IPS-15b (cell line): Measurements from ENCODE around the gene TNFRSF25.

ENCODE experiments used
- H3K27me3 ChIP-seq: one replicate; pipeline ENCODE4 v1.6.1; 2013; ENCODE audit warnings: low read length; ENCODE audit not compliant: control insufficient read depth, insufficient read depth
- H3K36me3 ChIP-seq: one replicate; pipeline ENCODE4 v1.6.1; 2013; ENCODE audit warnings: low read length; ENCODE audit not compliant: control insufficient read depth, insufficient read depth
- H3K4me1 ChIP-seq: one replicate; pipeline ENCODE4 v1.6.1; 2013; ENCODE audit warnings: mild to moderate bottlenecking, low read length; ENCODE audit not compliant: control insufficient read depth, insufficient read depth
- H3K4me3 ChIP-seq: one replicate; pipeline ENCODE4 v1.5.1; 2013; ENCODE audit warnings: low read depth, low read length
- H3K9ac ChIP-seq: one replicate; pipeline ENCODE4 v1.6.1; 2013; ENCODE audit warnings: low read depth, mild to moderate bottlenecking, low read length
- H3K9me3 ChIP-seq: one replicate; pipeline ENCODE4 v1.6.1; 2013; ENCODE audit warnings: mild to moderate bottlenecking, low read length; ENCODE audit not compliant: control insufficient read depth, insufficient read depth

Gene TNFRSF25

GRCh38 chr1:6466023-6466422 lies at the start of gene TNFRSF25:
Gene TNFRSF25 (minus strand): TSS chr1:6466173. CDS start chr1:6466107, 66 bp downstream.
- Histone ChIP-seq H3K27me3 (no peaks in the 10 kb centered on the region), H3K9me3 (no peaks in the 10 kb centered on the region), H3K36me3 (peaks cover 45% of the 10 kb centered on the region), H3K4me3 (peak within 1 kb of the TSS; percentile 37), H3K9ac (no peak within 1 kb of the TSS), H3K4me1 (peaks cover 4% of the 10 kb centered on the region)

- Histone ChIP-seq H3K27me3 (no peaks in the 10 kb centered on the region), H3K9ac (no peak overlapping the region), H3K4me1 (peaks cover 4% of the 10 kb centered on the region)
Observed at GRCh38 chr1:6515771-6516170, 49.8 kb upstream of the TNFRSF25 start.

GRCh38 chr1:6513320-6513801 lies 47.4 kb upstream of the TNFRSF25 start:
- no peak overlapping the region for H3K9ac ChIP-seq
- no peaks in the 10 kb centered on the region for H3K4me1 ChIP-seq
- no peaks in the 10 kb centered on the region for H3K9me3 ChIP-seq
- H3K27me3 ChIP-seq = no peaks in the 10 kb centered on the region
- H3K4me3 ChIP-seq = no peak overlapping the region
- no peaks in the 10 kb centered on the region for H3K36me3 ChIP-seq

More at GRCh38 chr1:6515771-6516170, 49.8 kb upstream of the TNFRSF25 start:
- no peaks in the 10 kb centered on the region for H3K9me3 ChIP-seq
- H3K36me3 ChIP-seq = no peaks in the 10 kb centered on the region
- H3K4me3 ChIP-seq = no peak overlapping the region

GRCh38 chr1:6512908-6513280 lies 46.9 kb upstream of the TNFRSF25 start:
- Histone ChIP-seq H3K27me3 (no peaks in the 10 kb centered on the region), H3K9me3 (no peaks in the 10 kb centered on the region), H3K4me3 (no peak overlapping the region)

GRCh38 chr1:6512245-6512907 lies 46.4 kb upstream of the TNFRSF25 start:
- no peaks in the 10 kb centered on the region for H3K9me3 ChIP-seq
- H3K4me1 ChIP-seq = no peaks in the 10 kb centered on the region
- no peak overlapping the region for H3K9ac ChIP-seq
- H3K4me3 ChIP-seq = no peak overlapping the region
- H3K36me3 ChIP-seq = no peaks in the 10 kb centered on the region
- H3K27me3 ChIP-seq = no peaks in the 10 kb centered on the region

More at GRCh38 chr1:6512908-6513280, 46.9 kb upstream of the TNFRSF25 start:
- Histone ChIP-seq H3K4me1 (no peaks in the 10 kb centered on the region), H3K36me3 (no peaks in the 10 kb centered on the region), H3K9ac (no peak overlapping the region)

GRCh38 chr1:6511561-6512244 lies 45.7 kb upstream of the TNFRSF25 start:
- no peak overlapping the region for H3K9ac ChIP-seq
- no peaks in the 10 kb centered on the region for H3K4me1 ChIP-seq
- H3K9me3 ChIP-seq = no peaks in the 10 kb centered on the region
- H3K4me3 ChIP-seq = no peak overlapping the region
- H3K36me3 ChIP-seq = no peaks in the 10 kb centered on the region
- no peaks in the 10 kb centered on the region for H3K27me3 ChIP-seq

GRCh38 chr1:6511056-6511455 lies 45.1 kb upstream of the TNFRSF25 start:
- Histone ChIP-seq H3K4me1 (no peaks in the 10 kb centered on the region), H3K9me3 (no peaks in the 10 kb centered on the region), H3K9ac (no peak overlapping the region), H3K27me3 (no peaks in the 10 kb centered on the region), H3K36me3 (no peaks in the 10 kb centered on the region), H3K4me3 (no peak overlapping the region)

- no peaks in the 10 kb centered on the region for H3K27me3 ChIP-seq
- H3K36me3 ChIP-seq = no peaks in the 10 kb centered on the region
- no peaks in the 10 kb centered on the region for H3K9me3 ChIP-seq
- no peak overlapping the region for H3K9ac ChIP-seq
- no peaks in the 10 kb centered on the region for H3K4me1 ChIP-seq
- no peak overlapping the region for H3K4me3 ChIP-seq
Observed at GRCh38 chr1:6510493-6510892, 44.5 kb upstream of the TNFRSF25 start.

- Histone ChIP-seq H3K36me3 (no peaks in the 10 kb centered on the region), H3K9ac (no peak overlapping the region), H3K9me3 (no peaks in the 10 kb centered on the region), H3K4me1 (no peaks in the 10 kb centered on the region), H3K27me3 (no peaks in the 10 kb centered on the region), H3K4me3 (no peak overlapping the region)
Observed at GRCh38 chr1:6509919-6510291, 43.9 kb upstream of the TNFRSF25 start.

GRCh38 chr1:6509220-6509918 lies 43.4 kb upstream of the TNFRSF25 start:
- no peaks in the 10 kb centered on the region for H3K9me3 ChIP-seq
- H3K9ac ChIP-seq = no peak overlapping the region
- no peaks in the 10 kb centered on the region for H3K36me3 ChIP-seq
- H3K4me3 ChIP-seq = no peak overlapping the region
- no peaks in the 10 kb centered on the region for H3K27me3 ChIP-seq
- H3K4me1 ChIP-seq = no peaks in the 10 kb centered on the region

GRCh38 chr1:6508816-6509189 lies 42.8 kb upstream of the TNFRSF25 start:
- Histone ChIP-seq H3K9ac (no peak overlapping the region), H3K9me3 (no peaks in the 10 kb centered on the region), H3K4me1 (no peaks in the 10 kb centered on the region), H3K4me3 (no peak overlapping the region), H3K27me3 (no peaks in the 10 kb centered on the region), H3K36me3 (no peaks in the 10 kb centered on the region)
